Thyroid gland (tissue), 4 donors: ENCODE measurements around the gene C6orf118.

ENCODE experiments used
- POLR2A ChIP-seq, 2 donors: fragments of 450-650 bp; IDR thresholded peaks; one replicate each; pipeline ENCODE4 v1.6.1; 2017; ENCODE audit warnings: antibody characterized with exemption in 2 of 2, mild to moderate bottlenecking in 2 of 2, moderate library complexity in 1 of 2
- TF ChIP-seq, protein P1 (sequence below), 6 experiments: fragments of 200-600 bp in 3 of 6; fragments of 450-650 bp in 3 of 6; sonication (generic) in 3 of 6; IDR thresholded peaks; one replicate each; pipeline ENCODE4 v1.5.1; 2016 to 2019; ENCODE audit warnings: antibody characterized with exemption in 6 of 6, mild to moderate bottlenecking in 2 of 6, inconsistent platforms in 1 of 6, moderate library complexity in 1 of 6

DNA sequence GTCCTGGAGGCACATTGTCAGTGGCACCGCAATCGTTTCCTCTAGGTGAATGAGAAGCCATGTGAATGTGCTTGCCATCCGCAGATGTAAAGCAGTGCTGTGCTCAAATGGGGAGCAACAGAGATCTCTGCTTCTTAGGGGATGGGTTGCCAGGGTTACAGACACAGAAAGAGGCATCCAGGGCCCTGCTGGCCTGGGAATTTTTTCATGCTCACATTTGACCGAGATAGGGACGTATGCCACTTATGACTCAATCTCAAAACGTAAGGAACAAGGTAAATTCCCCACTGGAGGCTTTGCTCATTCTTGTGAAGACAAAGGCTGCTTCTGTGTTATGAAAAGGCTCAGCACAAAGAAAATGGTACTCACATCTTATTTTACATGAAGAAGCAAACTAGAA is 11.0 kb downstream of the C6orf118 start:
- TF ChIP-seq, protein P1, sequence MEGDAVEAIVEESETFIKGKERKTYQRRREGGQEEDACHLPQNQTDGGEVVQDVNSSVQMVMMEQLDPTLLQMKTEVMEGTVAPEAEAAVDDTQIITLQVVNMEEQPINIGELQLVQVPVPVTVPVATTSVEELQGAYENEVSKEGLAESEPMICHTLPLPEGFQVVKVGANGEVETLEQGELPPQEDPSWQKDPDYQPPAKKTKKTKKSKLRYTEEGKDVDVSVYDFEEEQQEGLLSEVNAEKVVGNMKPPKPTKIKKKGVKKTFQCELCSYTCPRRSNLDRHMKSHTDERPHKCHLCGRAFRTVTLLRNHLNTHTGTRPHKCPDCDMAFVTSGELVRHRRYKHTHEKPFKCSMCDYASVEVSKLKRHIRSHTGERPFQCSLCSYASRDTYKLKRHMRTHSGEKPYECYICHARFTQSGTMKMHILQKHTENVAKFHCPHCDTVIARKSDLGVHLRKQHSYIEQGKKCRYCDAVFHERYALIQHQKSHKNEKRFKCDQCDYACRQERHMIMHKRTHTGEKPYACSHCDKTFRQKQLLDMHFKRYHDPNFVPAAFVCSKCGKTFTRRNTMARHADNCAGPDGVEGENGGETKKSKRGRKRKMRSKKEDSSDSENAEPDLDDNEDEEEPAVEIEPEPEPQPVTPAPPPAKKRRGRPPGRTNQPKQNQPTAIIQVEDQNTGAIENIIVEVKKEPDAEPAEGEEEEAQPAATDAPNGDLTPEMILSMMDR (IDR thresholded peaks at IDR 0.05) = no peak
- no peak for TF ChIP-seq POLR2A (IDR thresholded peaks at IDR 0.05)
